ENCODE data around the gene GRID1. TPM values are rescaled to one million over a fixed set of nuclear protein-coding genes. Genes with fewer than 3 reads are reported as not detected.

Gene GRID1
- total and polyA plus RNA-seq, 10 of the 15 experiments (the other 5 are each of a cell fraction or from before 2014, with no cell fraction given) = 0.04 to 0.62 (median 0.08) TPM; not detected in 5

DNA sequence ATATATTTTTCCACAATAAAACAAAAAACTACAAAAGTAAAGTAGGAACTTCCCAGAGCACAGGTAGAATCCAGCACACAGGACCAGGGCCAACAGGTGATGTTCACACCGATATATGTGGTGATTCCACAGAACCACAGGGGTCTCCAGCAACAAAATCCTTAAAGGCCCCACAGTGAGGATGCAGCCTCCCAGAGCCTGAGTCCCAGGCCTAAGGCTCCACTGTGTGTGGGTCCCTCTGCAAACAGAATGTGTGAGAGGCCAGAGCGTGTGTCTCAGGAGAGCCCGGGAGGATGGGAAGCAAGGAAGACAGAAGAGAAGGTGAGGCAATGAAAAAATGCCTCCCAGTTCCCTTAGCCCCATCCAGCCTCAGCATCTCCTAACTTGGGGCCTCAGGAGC lies 173.9 kb downstream of the GRID1 start:
- RAD21 ChIA-PET (ENCODE audit: unreplicated experiment) = no interaction called here
- Histone ChIP-seq H3K36me3 (ENCODE audit: control insufficient read depth in 2 of 2, insufficient read depth in 2 of 2, low read length in 1 of 2) (no peaks in the 10 kb centered on the region), H3K27me3 (replicated peaks in 1 of 2; ENCODE audit: control insufficient read depth in 2 of 2, insufficient read depth in 2 of 2, low read length in 1 of 2) (peaks cover 0 to 2% of the 10 kb centered on the region in 2 experiments; a peak in 1 of 4 replicates), H3K27ac (ENCODE audit: control insufficient read depth, insufficient read depth) (no peak overlapping the region), H3K4me2 (ENCODE audit: control insufficient read depth, insufficient read depth) (no peak overlapping the region), H3K9ac (ENCODE audit: control insufficient read depth, insufficient read depth, low read length) (no peak overlapping the region), H3K4me1 (ENCODE audit: control insufficient read depth, insufficient read depth, low read length) (no peaks in the 10 kb centered on the region), H4K20me1 (ENCODE audit: control insufficient read depth, insufficient read depth) (no peaks in the 10 kb centered on the region), H2AFZ (ENCODE audit: control insufficient read depth, low read depth, low read length) (no peak overlapping the region), H3K79me2 (ENCODE audit: control insufficient read depth, insufficient read depth, low read length) (no peaks in the 10 kb centered on the region), H3K9me3 (replicated peaks; ENCODE audit: control insufficient read depth, insufficient read depth, low read length) (no peaks in the 10 kb centered on the region), H3K4me3 (no peak overlapping the region)
- WGBS (ENCODE audit: insufficient coverage, insufficient replicate concordance, low lambda C conversion rate, missing lambda C conversion rate) = 50% methylated on average over 3 of the region's 3 CpGs
- no TSS peak for BruUV-seq (replicated peaks)
- intact Hi-C loops (cut with micrococcal nuclease; ENCODE audit: unreplicated experiment) = no loop called here
- SMC1A ChIA-PET (ENCODE audit: uncharacterized antibody, unreplicated experiment) = no interaction called here
- ATAC-seq (no peak), FAIRE-seq (no peak), DNase-seq (ENCODE audit: low read depth, low spot score) (no peak)
- TF ChIP-seq EZH2 (IDR thresholded peaks at IDR 0.05; ENCODE audit: borderline replicate concordance, control insufficient read depth, low read depth, low read length) = no peak
- no peak for TF ChIP-seq JUND (IDR thresholded peaks at IDR 0.05; ENCODE audit: low read depth, low read length)
- TF ChIP-seq, protein P1, sequence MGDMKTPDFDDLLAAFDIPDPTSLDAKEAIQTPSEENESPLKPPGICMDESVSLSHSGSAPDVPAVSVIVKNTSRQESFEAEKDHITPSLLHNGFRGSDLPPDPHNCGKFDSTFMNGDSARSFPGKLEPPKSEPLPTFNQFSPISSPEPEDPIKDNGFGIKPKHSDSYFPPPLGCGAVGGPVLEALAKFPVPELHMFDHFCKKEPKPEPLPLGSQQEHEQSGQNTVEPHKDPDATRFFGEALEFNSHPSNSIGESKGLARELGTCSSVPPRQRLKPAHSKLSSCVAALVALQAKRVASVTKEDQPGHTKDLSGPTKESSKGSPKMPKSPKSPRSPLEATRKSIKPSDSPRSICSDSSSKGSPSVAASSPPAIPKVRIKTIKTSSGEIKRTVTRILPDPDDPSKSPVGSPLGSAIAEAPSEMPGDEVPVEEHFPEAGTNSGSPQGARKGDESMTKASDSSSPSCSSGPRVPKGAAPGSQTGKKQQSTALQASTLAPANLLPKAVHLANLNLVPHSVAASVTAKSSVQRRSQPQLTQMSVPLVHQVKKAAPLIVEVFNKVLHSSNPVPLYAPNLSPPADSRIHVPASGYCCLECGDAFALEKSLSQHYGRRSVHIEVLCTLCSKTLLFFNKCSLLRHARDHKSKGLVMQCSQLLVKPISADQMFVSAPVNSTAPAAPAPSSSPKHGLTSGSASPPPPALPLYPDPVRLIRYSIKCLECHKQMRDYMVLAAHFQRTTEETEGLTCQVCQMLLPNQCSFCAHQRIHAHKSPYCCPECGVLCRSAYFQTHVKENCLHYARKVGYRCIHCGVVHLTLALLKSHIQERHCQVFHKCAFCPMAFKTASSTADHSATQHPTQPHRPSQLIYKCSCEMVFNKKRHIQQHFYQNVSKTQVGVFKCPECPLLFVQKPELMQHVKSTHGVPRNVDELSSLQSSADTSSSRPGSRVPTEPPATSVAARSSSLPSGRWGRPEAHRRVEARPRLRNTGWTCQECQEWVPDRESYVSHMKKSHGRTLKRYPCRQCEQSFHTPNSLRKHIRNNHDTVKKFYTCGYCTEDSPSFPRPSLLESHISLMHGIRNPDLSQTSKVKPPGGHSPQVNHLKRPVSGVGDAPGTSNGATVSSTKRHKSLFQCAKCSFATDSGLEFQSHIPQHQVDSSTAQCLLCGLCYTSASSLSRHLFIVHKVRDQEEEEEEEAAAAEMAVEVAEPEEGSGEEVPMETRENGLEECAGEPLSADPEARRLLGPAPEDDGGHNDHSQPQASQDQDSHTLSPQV (IDR thresholded peaks at IDR 0.05) = no peak
- TF ChIP-seq, protein P2, sequence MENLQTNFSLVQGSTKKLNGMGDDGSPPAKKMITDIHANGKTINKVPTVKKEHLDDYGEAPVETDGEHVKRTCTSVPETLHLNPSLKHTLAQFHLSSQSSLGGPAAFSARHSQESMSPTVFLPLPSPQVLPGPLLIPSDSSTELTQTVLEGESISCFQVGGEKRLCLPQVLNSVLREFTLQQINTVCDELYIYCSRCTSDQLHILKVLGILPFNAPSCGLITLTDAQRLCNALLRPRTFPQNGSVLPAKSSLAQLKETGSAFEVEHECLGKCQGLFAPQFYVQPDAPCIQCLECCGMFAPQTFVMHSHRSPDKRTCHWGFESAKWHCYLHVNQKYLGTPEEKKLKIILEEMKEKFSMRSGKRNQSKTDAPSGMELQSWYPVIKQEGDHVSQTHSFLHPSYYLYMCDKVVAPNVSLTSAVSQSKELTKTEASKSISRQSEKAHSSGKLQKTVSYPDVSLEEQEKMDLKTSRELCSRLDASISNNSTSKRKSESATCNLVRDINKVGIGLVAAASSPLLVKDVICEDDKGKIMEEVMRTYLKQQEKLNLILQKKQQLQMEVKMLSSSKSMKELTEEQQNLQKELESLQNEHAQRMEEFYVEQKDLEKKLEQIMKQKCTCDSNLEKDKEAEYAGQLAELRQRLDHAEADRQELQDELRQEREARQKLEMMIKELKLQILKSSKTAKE (IDR thresholded peaks at IDR 0.05; ENCODE audit: low read depth, poor library complexity, severe bottlenecking) = no peak
- no peak for TF ChIP-seq BRCA1 (IDR thresholded peaks at IDR 0.05; ENCODE audit: low read depth, low read length)
- TF ChIP-seq RUNX3 (IDR thresholded peaks at IDR 0.05; ENCODE audit: low read length) = no peak
- TF ChIP-seq, protein P3, sequence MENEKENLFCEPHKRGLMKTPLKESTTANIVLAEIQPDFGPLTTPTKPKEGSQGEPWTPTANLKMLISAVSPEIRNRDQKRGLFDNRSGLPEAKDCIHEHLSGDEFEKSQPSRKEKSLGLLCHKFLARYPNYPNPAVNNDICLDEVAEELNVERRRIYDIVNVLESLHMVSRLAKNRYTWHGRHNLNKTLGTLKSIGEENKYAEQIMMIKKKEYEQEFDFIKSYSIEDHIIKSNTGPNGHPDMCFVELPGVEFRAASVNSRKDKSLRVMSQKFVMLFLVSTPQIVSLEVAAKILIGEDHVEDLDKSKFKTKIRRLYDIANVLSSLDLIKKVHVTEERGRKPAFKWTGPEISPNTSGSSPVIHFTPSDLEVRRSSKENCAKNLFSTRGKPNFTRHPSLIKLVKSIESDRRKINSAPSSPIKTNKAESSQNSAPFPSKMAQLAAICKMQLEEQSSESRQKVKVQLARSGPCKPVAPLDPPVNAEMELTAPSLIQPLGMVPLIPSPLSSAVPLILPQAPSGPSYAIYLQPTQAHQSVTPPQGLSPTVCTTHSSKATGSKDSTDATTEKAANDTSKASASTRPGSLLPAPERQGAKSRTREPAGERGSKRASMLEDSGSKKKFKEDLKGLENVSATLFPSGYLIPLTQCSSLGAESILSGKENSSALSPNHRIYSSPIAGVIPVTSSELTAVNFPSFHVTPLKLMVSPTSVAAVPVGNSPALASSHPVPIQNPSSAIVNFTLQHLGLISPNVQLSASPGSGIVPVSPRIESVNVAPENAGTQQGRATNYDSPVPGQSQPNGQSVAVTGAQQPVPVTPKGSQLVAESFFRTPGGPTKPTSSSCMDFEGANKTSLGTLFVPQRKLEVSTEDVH (IDR thresholded peaks at IDR 0.05; ENCODE audit: low read depth, partially characterized antibody) = no peak
- TF ChIP-seq MTA3 (IDR thresholded peaks at IDR 0.05; ENCODE audit: borderline replicate concordance, low read length) = no peak
- TF ChIP-seq STAT1 (conservative IDR thresholded peaks at IDR 0.05) = no peak
- TF ChIP-seq ASH2L (IDR thresholded peaks at IDR 0.05; ENCODE audit: borderline replicate concordance, low read depth) = no peak
- TF ChIP-seq, protein P4, sequence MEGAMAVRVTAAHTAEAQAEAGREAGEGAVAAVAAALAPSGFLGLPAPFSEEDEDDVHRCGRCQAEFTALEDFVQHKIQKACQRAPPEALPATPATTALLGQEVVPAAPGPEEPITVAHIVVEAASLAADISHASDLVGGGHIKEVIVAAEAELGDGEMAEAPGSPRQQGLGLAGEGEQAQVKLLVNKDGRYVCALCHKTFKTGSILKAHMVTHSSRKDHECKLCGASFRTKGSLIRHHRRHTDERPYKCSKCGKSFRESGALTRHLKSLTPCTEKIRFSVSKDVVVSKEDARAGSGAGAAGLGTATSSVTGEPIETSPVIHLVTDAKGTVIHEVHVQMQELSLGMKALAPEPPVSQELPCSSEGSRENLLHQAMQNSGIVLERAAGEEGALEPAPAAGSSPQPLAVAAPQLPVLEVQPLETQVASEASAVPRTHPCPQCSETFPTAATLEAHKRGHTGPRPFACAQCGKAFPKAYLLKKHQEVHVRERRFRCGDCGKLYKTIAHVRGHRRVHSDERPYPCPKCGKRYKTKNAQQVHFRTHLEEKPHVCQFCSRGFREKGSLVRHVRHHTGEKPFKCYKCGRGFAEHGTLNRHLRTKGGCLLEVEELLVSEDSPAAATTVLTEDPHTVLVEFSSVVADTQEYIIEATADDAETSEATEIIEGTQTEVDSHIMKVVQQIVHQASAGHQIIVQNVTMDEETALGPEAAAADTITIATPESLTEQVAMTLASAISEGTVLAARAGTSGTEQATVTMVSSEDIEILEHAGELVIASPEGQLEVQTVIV (IDR thresholded peaks at IDR 0.05; ENCODE audit: borderline replicate concordance, partially characterized antibody) = no peak
- no peak for TF ChIP-seq SREBF1 (IDR thresholded peaks at IDR 0.05; ENCODE audit: low read length)
- CTCF ChIA-PET = interaction anchor here (0.6 kb wide), 1 partner anchor 350 kb away, joined by 3 read pairs; no protein-coding TSS in a partner anchor
- in situ Hi-C loops (cut with MboI) = no loop called here
- POLR2A ChIA-PET = no interaction called here
